D341Med (cell line): Measurements from ENCODE around the gene LRPPRC.
"Not testable (repeated sequence)": the region's sequence is repeated elsewhere in the genome, so short reads cannot be mapped to it uniquely, and the experiment has no call there.

ENCODE experiments used
- DNase-seq: peaks from one replicate; pipeline ENCODE4 v3.0.0; 2012; ENCODE audit warnings: low spot score

LRPPRC gene

GRCh38 chr2:43977677-43978375 lies 18.0 kb downstream of the LRPPRC start:
- DNase-seq, result no peak

DNA sequence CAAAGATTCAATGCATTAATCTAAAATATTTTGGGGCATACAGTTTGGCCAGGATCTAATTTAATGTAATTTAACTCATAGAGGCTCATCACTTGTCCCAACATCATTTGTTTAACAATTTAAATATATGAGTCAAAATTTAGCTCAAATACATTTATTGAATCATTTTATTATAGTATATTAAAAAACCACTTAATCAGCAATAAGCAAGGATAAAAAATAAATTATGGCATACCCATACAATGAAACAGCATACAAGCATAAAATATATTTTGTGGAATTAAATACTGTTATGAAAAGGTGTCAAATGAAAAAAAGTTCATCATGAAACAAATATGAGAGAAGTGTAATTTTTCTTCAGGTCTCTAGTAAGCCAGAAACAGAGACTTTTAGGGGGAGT lies 34.9 kb downstream of the LRPPRC start:
- DNase-seq, result no peak

DNA sequence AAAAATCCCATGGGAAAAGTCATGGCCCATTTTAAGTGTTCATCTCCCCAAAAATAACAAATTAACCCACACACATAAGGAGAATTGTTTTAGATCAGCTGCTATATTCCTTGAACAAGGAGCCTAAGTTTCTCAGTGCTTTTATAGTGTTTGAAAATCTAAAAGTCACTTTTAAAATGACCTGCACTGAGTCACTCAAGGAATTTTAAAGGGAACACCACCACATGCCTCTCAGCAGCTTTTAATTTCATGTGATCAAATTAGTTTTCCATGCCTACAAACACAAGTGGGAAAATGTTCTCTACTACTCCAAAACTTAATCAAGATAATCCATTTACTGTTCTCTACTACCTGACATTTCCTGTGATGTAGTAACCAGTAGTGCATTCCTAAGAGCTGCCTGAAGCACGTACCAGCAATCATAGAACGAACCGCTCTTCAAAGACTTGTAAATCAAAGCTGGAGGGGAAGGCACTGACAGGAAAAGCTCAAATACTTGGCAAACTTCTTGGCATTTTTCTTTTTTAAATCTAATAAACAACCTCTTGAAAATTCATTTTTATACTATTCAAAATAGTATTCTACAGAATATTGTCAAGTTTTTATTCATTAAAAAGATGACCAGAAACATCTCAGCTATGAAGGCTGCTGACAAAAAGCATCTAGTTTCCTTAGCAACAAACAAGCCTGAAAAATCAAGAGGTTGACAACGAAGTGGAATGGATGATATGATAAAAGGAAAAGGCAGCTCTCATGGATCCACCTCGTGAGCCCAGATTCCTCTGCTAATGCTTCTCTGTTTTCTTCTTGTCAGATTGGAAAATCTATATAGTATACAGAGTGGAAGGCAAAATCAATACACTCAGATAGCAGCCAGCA lies 37.2 kb downstream of the LRPPRC start:
- no peak for DNase-seq

DNA sequence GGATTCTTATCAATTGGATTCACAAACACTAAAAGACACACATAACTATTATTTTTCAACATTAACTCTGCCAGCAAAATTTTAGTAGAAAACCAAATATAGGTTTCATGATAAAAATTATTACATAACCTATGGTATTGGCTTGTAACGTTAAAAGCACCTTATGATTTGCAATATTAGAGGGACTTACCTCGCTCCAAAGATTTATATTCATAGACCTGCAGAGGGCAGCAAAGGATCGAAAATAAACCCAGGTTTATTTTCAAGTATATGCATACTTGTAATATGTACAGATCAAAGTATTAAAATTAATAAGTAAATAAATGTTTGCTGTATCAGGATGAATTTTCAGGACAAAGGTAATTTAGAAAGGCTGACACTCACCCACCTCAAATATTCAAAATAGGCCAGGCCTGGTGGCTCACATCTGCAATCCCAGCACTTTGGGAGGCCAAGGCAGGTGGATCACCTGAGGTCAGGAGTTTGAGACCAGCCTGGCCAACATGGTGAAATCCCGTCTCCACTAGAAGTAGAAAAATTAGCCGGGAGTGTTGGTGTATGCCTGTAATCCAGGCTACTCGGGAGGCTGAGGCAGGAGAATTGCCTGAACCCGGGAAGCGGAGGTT lies 45.3 kb downstream of the LRPPRC start:
- peak; percentile 28 for DNase-seq

GRCh38 chr2:43948370-43948769 lies 47.4 kb downstream of the LRPPRC start:
- DNase-seq, result no peak

- DNase-seq, result no peak
These were observed 49.1 kb downstream of the LRPPRC start for GRCh38 chr2:43946685-43947084.

DNA sequence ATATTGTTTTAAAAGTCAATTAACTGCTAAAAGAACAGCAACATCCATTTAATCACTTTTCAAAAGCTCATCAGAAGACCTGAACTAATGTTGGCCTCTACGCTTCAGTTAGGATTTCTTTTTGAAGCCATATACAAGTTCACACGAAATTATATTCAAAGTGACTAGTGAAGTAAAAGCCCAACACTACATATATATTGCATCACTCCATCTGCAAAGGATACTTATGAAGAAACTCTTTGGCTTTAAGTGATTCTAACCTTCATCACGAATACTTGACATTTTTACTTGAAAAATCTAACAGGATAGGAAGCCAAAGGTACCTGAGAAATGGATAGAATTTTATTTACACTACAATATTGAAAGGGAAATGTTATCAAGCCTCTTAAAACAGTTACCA lies 50.4 kb downstream of the LRPPRC start:
- no peak for DNase-seq

- DNase-seq, result no peak
These were observed 50.9 kb downstream of the LRPPRC start for GRCh38 chr2:43944915-43945314.

DNA sequence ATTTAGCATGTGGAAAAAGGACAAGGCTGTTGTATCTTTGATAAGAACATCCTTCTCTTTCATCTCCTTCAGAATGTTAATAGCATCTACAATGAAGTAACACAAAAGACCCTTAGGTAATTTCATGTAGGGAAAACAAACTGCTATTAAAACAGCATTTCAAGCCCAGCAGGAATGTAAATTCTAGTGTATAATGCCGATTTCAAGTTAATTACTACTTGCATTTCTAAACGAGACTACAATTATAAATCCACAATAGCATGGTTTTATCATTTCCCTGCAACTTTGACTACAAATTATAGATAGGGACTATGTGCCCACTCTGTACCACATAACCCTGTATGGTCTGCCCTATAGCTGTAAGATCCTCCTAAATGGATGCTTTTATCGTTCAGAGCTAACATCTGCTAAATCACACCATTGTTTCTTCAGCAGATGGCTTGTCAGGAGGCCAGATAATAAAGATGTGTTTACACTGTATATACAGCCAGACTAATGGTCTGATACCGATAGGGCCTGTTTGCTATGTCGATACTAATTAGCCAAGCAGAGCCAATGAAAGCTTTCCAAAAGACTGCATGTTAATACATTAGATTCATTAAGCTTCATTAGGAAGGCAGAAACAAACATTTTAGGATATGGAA lies 51.9 kb downstream of the LRPPRC start:
- peak; percentile 42 for DNase-seq

- no peak for DNase-seq
These were observed 52.5 kb downstream of the LRPPRC start for GRCh38 chr2:43943323-43943722.

DNA sequence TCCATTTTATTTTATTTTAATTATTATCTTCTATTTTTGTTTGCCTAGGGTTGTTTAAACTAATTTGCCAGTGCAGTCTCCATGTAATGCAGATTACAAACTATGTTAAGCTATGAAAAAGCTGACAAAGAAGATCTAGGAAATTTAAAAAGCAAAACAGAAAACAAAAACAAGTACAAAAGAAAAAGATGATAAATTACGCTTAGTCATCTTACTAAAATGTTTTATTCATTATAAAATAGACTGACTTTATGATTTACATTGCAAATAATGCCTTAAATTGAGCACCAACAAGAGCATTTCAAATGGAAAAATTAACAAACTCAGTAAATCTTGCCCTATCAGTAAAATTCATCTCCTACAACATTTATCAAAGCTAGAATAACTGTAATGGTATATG lies 52.9 kb downstream of the LRPPRC start:
- no peak for DNase-seq

DNA sequence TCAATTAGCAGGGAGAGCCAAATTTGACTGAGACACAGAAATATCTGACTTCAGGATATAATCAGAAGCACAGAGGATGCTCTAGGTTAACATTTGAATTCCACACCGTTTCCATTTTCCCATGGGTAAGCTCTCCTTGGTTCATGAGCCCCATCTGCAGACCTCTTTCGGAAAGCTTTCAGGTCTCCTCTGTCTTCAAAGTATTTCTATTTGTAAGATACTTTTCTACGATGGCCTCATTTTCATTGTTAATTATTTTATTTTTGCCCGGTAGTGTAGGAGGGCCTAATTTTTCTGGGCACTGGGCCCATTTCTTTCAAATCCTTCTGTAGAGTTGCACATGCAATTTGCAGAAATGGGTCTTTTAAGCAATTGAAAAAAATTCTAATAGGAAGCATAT lies 53.8 kb downstream of the LRPPRC start:
- no peak for DNase-seq

DNA sequence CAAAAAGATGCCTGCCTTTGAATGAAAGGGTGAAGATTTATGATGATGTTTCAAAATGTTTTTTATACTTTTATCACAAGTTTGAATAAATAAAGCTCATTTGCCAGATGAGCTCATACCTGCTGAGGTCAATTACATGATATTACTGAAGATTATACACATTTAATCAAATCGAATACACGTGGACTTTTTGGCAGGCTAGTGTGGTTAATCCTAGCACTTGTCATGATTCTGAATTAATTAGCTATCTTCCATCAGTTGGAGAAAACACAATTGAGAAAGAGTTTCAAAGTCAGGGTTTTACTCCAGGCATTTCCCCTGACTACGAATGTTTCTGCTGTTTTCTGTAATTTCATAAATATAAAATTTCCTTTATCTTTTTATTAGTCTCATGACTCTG lies 54.4 kb downstream of the LRPPRC start:
- DNase-seq, result no peak

DNA sequence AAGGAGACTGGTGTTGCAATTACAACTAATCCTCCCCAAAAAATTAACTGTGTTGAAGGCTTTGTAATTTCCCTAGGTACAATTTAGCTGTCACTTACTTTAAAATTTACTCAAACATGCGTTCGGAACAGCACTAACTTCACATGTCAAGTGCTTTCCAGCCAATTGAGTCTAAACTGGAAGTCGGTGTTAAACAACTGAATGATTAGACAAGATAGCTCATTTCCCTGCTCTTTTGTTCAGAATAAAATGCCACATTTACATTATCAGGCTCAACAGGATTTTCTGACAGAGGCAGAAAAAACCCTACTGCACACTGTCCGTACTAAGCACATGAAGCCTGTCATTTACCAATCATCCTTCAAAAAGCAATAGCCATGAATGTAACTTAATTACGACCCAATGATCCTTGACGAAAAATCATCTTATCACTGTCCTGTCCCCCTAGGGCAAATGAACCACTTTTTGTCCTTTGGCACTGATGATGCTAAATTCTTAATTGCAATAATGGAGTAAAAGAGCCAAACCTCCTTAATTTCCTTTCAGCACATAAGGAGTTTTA lies 56.0 kb downstream of the LRPPRC start:
- DNase-seq, result no peak

DNA sequence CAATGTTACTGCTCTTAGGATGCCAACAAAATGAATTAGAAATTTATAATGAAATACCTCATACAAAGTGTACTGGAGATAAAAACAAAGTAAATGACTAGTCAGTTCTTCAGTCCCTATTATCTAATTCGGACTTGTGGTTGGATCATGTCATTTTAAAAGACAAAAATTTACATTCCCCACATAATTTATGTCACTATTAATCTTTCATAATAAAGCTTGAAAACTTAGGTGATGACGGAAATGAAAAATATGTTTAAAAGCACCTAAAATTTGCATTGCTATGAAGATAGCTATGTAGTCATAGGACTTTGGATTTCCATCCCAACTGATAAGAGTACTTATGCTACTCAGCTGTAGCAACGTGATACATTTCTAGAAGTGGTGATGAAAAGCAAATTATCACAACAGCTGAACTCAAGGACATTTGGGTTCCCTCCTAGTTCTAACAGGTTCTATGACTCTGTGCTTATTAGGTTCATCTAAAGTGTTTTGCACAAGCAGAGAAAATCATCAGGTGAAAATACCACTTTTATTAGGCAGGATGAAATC lies 58.4 kb downstream of the LRPPRC start:
- no peak for DNase-seq

GRCh38 chr2:43934567-43934966 lies 61.2 kb downstream of the LRPPRC start:
- no peak for DNase-seq

- no peak for DNase-seq
These were observed 64.5 kb downstream of the LRPPRC start for GRCh38 chr2:43931293-43931692.

- DNase-seq, result no peak
These were observed 68.3 kb downstream of the LRPPRC start for GRCh38 chr2:43927442-43927841.

DNA sequence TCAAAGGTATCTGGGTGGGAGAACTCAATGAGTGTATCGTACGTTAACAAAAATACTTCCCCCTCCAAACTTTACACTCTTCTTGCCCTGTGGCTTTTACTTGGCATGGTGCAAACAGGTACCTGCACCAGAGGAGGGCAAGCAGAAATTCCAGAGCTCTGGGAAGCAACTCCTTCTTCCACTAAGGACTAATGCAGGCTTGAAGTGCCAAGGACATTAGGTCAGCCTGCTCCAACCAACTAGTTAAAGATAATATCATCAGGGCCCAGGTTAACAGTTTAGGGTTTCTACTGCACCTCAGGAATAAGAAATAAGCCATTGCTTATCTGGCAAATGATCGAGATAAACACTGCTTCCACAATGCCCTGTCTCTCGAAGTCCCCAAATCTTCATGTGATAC lies 70.4 kb downstream of the LRPPRC start:
- no peak for DNase-seq

DNA sequence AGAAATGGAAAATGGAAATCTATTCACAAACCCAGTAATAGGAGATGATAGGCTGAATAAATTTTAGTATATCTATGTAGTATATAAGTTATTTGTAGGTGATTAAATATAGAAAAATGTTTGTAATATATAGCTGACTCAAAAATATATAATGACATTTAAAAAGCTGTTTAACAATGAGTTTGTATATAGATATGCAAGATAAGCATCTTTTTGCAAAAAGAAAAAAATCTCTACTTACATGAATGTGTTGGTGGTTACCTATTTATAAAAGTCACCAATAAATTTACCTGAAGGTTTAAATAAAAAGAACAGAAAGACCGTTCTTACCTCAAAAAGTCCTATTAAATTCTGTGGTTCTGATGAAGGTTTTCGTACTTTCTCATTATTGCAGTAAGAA lies 71.3 kb downstream of the LRPPRC start:
- no peak for DNase-seq

DNA sequence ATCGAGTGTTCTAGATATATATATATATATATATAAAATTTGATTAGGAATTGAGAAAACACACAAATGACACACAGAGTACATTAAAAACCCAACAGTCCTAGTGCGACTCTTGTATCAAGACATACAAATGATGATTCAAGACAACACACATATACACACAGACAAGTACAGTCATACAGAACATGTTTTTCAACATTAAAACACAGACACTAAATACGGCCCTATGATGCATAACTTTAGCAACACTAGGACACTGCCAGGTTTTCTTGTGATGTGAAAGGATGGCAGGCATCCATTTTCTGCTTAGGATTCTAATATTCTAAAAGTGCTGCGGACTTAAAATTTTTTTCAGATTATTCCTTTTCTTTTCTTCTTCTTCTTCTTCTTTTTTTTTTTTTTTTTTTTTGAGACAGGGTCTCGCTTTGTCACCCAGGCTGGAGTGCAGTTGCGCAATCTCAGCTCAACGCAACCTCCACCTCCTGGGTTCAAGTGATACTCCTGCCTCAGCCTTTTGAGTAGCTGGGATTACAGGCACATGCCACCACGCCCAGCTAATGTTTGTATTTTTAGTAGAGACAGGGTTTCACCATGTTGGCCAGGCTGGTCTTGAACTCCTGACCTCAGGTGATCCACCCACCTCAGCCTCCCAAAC lies 84.5 kb downstream of the LRPPRC start:
- DNase-seq, result not testable (repeated sequence)
